Hematopoietic multipotent progenitor cell treated with erythropoietin and hydrocortisone succinate and interleukin-3 and kit ligand, for 17 days (in vitro differentiated cells): ENCODE results near the gene TNS3.
"Not testable (repeated sequence)": the region's sequence is repeated elsewhere in the genome, so short reads cannot be mapped to it uniquely, and the experiment has no call there.

Experiments used
- DNase-seq: peaks from one replicate; pipeline ENCODE4 v3.0.0-alpha.2; 2015; ENCODE audit warnings: low spot score

The TNS3 gene

DNA sequence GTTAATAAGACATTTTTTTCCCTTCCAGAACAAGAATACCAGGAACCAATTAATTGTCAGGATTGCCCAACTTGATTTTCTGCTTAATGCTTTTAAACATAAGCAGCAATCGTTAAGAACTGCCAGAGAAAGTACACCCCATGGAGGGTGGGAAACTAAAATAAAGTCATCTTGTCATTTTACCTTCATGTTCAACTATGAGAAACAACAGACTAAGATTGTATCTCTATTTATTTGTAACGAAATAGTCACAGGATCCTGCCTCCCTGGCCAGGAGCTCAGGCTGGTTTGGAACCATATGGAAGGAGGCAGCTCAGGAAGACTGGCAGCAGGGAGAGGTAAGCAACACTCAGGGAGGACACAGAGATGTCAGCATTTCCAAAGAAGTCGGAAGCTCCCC is 129.6 kb downstream of the TNS3 start:
- DNase-seq: no peak

DNA sequence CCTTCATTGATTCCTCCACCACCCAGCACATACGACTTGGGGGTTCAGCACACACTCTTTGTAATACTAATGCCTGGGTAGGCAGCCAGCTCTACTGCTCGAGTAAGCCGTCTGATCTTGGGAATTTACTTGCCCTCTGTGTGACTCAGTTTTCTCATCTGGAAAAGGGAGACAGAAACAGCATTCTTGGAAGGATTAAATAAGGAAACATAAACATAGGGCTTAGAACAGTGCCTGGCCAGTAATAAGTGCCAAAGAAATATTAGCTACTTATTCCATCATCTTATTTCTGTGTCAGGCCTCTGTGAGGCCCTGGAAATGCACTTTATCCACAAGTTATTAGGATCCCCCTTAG is 130.1 kb downstream of the TNS3 start:
- DNase-seq: no peak

DNA sequence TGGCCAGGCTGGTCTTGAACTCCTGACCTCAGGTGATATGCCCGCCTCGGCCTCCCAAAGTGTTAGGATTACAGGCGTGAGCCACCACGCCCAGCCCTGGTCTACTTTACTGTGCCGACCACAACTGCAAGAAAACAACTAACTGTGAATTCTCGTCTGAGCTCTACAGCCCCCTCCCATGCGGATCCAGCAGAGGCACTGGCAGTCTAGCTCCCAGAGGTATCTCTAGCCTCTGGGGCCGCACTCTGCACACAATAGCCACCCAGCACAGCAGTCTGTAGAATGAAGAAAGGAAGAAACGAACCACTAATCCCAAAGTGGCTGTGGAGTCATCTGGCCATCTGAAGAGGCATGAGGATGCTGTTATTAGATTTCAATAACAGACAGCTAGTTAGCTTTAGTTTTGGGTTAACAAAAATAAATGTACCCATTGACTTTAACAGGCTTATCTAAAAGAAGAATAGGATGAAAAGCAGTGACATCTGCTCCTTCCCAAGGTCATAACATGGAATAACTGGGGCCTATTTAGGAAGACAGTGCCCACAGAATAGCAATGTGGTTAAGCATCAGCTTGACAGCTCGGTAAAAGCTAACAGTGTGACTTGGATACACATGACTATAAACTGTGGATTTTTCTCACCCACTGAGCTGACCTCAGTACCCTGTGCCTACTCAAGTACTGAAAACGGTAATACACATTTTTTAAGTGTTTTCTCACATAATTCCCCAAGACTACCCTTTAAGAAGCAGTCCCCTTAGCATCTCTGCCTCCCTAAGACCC is 131.9 kb downstream of the TNS3 start:
- DNase-seq: no peak

DNA sequence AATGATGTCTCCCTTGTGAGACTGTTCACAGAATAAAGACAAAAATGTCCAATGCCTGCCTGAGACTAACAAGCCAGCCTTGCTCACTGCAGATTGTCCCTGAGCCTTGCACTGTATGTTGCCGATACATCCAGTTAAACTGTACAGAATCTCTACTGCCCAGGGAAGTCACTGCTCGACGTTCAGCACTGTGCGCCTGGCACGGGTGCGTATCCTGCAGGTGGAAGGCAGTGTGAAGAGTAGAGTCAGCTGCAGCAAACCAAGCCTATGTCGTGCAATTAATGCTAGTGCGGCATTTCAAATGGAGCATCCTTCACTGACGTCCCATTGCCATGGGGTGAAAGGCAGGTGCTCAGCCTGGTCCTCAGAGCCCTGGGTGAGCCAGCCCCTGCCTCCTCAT is 132.9 kb downstream of the TNS3 start:
- DNase-seq: no peak

DNA sequence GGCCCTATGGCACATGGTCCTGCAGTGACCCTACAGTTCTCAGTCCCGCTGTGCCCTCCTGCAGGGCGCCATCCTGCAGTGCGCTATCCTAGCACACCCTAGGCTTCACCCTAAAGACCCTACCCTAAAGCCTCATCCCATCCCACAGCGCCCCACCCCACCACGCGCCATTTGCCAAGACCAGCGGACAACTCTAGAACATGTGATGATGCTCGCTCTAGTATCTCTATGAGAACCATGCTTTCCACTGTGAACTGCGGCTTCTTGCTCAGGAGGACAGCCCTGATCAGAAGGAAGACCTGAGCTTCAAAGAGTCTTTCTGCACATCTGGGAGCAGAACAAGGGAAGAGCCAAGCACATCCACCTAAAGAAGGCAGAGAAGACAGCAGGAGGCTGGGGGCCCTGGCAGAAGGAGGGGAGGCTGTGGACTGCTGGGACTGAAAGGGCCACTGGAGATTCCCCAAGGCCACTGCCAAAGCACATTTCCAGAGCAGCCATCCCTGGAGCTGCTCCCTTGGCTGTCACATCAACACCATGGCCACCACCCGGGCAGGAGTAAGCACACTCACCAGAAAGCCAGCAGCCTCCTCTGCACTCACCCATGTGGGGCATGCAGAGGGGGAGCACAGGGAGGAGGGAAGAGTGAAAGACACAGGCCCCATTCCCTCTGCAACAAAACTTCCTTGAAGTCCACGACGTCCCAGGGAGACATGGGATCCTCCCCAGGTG is 134.1 kb downstream of the TNS3 start:
- DNase-seq: no peak

DNA sequence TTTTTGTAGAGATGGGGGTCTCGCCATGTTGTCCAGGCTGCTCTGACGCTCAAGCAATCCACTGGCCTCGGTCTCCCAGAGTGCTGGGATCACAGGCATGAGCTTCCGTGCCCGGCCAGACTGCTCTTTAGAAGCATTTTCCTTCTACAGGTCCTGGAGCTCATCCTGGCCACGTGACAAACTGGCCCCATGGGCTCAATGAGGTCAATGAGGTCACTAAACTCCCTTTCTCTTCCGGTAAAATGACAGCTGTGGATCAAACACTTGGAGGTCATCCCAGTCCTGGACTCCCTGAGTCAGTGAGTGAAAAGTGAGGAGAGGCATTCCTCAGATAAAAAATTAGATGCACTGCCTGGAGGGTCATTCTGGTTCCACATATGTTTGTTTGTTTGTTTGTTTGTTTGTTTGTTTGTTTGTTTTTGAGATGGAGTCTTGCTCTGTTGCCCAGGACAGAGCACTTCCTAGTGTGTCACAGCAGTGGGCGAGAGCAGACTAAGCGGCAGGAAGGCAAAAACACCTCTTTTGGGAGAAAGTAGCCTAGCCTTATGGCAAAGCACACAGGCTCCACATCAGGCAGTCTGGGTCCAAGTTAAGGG is 134.9 kb downstream of the TNS3 start:
- DNase-seq: no peak

- peak; percentile 9 for DNase-seq
Observed at GRCh38 chr7:47444376-47445098, 137.4 kb downstream of the TNS3 start.

GRCh38 chr7:47443049-47443448 is 138.9 kb downstream of the TNS3 start:
- no peak for DNase-seq

- DNase-seq: no peak
Observed at GRCh38 chr7:47442605-47442865, 139.4 kb downstream of the TNS3 start.

- DNase-seq: no peak
Observed at GRCh38 chr7:47441796-47442604, 139.9 kb downstream of the TNS3 start.

DNA sequence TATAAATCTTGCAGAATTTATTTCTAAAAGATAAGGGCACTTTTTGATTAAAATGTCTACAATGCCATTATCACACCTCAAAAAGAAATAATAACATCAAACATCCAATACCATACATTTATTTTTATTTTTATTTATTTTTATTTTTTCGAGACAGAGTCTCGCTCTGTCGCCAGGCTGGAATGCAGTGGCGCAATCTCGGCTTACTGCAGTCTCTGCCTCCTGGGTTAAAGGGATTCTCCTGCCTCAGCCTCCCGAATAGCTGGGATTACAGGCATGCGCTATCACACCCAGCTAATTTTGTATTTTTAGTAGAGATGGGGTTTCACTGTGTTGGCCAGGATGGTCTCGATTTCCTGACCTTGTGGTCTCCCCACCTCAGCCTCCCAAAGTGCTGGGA is 140.9 kb downstream of the TNS3 start:
- DNase-seq: not testable (repeated sequence)

GRCh38 chr7:47440320-47440719 is 141.6 kb downstream of the TNS3 start:
- DNase-seq: no peak

DNA sequence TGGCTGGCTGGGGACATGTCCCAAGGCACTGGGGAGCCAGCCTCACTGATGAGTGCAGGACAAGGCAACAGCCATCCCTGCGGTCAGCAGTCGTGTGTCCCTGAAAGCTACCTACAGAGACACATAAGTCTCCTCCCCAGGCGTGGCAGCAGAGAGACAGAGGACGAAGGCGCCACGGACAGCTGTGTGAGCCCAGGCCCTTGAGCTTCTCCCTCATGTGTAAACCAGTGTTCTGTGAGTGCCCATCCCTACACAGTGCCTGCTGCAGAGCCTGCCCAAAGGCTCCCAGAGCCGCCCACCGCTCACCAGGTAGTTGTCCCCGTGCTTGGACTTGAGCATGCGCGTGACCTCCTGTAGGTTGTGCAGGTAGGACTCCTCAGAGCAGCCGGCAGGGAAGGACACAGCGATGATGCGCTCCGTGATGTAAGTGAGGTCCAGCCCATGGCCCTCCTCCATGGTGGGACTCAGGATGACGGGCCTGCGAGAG is 142.7 kb downstream of the TNS3 start:
- no peak for DNase-seq

DNA sequence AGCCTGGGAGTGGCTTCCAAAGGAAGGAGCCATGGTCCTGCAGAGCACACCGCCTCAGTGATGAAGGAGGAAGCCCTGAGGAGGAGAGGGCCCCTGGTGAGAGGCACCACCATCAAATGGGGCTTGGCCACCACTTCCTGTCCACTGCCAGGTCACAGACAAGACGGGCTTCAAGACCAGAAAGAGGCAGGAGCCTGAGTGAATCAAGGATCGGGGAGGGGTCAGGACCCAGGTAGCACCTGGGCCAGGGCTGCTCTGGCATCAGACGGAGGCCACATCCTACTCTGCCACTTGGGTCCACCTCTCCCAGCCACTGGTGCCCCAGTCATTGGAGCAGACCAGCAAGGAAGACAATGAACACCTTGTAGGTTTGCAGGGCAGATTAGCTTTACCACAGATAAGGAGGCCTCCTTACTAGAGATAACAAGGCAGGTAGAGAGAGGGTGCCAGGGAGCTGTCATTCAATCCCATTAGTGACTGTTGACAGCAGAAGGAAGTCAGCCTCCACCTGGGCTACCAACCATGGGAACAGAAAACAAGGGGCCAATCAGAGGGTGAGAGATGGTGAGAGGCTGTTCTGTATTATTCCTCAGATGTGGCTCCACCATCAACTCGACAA is 143.4 kb downstream of the TNS3 start:
- no peak for DNase-seq

DNA sequence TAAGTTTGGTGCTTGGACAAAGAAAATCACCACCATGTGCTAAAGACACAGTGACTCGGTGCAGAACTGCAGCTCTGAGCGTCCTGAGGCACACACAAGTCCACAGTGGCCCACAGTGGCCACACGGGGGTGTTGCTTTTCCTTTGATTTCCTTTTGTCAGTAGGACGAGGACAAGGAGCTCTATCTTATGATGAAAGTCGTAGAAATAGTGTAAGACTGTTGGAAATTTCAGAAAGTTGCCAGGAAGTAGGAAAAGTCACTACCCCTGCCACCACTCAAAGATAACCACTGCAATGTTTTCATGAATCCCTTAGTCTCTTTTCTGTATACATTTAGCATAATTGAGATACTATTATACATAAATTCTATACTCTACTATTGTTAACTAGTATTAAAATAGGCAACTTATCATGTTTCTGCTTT is 146.0 kb downstream of the TNS3 start:
- peak; percentile 74 for DNase-seq

- DNase-seq: no peak
Observed at GRCh38 chr7:47433564-47433895, 148.4 kb downstream of the TNS3 start.

- DNase-seq: no peak
Observed at GRCh38 chr7:47432671-47433563, 149.0 kb downstream of the TNS3 start.

- DNase-seq: no peak
Observed at GRCh38 chr7:47430422-47430821, 151.5 kb downstream of the TNS3 start.

GRCh38 chr7:47428768-47429472 is 153.0 kb downstream of the TNS3 start:
- no peak for DNase-seq
